MM.1S (cell line): Measurements from ENCODE around the gene DNAJC8.

Experiments
- EZH2phosphoT487 ChIP-seq: fragments of 300-600 bp; sonication (generic); IDR thresholded peaks from 2 replicates; pipeline ENCODE4 v1.6.1; 2018; ENCODE audit warnings: antibody characterized with exemption, low read length
- TF ChIP-seq, protein P1 (sequence below): fragments of 300-600 bp; sonication (generic); IDR thresholded peaks from 2 replicates; pipeline ENCODE4 v1.5.1; 2016; ENCODE audit warnings: antibody characterized with exemption, low read length, mixed read lengths

DNA sequence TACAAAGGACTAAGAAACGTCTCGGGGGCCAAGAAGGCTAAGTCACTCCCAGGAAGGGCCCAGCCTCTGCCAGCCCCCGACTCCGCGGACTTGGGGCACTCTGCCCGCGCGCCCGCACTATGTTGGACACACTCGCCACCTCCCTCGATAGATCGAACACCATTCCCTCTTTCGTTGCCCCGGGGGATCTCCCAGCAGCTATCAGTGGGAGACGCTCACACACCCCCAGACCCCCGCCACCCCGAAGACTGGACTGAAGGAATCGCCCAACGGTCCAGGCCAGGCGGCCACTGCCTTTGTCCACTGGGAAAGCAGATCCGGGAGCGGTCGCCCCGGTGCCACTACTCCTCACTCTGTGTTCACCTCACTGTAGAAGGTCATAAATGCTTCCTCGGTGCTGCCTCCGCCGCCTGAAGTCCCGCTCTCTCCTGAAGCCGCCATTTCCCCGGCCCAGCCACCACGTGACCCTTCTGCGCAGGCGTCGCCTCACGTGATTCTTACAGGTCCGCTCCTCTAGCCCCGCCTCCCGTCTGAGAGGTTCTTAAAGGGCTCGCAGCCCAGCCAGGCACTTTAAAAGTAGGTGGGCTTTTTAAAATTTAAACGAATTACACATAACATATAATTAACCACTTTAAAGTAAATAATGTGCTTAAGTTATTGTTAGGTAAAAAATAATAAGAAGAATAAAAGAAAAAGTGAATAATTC lies at the start of gene DNAJC8:
- TF ChIP-seq, protein P1, sequence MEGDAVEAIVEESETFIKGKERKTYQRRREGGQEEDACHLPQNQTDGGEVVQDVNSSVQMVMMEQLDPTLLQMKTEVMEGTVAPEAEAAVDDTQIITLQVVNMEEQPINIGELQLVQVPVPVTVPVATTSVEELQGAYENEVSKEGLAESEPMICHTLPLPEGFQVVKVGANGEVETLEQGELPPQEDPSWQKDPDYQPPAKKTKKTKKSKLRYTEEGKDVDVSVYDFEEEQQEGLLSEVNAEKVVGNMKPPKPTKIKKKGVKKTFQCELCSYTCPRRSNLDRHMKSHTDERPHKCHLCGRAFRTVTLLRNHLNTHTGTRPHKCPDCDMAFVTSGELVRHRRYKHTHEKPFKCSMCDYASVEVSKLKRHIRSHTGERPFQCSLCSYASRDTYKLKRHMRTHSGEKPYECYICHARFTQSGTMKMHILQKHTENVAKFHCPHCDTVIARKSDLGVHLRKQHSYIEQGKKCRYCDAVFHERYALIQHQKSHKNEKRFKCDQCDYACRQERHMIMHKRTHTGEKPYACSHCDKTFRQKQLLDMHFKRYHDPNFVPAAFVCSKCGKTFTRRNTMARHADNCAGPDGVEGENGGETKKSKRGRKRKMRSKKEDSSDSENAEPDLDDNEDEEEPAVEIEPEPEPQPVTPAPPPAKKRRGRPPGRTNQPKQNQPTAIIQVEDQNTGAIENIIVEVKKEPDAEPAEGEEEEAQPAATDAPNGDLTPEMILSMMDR: no peak
- no peak for TF ChIP-seq EZH2phosphoT487
